ENCODE results near the gene ATP2B1. TPM values are rescaled to one million over a fixed set of nuclear protein-coding genes. Genes with fewer than 3 reads are reported as not detected.

ATP2B1 gene
- total and polyA plus RNA-seq, 2 donors (not counting 1 experiment from before 2014, with no cell fraction given) = 26.1 to 238 TPM

DNA sequence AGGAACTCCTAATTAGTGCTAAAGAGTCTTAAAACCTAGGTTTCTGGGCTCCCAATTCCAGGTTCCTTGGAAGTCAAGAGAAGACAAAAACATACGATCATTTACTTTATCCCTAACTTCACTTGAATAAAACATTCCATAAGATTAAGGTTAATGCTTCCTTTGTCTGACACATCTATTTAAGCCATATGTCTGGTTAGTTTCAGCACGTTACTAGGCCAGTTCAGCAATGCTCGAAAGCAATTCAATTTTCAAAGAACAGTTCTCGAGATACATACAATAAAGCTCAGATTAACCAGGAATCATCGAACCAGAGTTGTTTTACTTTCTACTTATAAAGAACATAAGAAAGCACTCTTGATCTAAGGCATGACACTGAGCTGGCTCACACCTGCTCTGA lies 114.8 kb downstream of the ATP2B1 start:
- no peak for TF ChIP-seq EZH2 (IDR thresholded peaks at IDR 0.05; ENCODE audit: borderline replicate concordance, insufficient read depth, low read depth, low read length, poor library complexity, severe bottlenecking)
- TF ChIP-seq, protein P1, sequence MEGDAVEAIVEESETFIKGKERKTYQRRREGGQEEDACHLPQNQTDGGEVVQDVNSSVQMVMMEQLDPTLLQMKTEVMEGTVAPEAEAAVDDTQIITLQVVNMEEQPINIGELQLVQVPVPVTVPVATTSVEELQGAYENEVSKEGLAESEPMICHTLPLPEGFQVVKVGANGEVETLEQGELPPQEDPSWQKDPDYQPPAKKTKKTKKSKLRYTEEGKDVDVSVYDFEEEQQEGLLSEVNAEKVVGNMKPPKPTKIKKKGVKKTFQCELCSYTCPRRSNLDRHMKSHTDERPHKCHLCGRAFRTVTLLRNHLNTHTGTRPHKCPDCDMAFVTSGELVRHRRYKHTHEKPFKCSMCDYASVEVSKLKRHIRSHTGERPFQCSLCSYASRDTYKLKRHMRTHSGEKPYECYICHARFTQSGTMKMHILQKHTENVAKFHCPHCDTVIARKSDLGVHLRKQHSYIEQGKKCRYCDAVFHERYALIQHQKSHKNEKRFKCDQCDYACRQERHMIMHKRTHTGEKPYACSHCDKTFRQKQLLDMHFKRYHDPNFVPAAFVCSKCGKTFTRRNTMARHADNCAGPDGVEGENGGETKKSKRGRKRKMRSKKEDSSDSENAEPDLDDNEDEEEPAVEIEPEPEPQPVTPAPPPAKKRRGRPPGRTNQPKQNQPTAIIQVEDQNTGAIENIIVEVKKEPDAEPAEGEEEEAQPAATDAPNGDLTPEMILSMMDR (IDR thresholded peaks at IDR 0.05) = no peak
- H3K9me3 ChIP-seq (ENCODE audit: control extremely low read depth in 1 of 3, control insufficient read depth in 2 of 3, insufficient read depth in 1 of 3, low read length in 2 of 3) = no peaks in the 10 kb centered on the region
- intact Hi-C loops (cut with micrococcal nuclease) = no loop called here
- no peak overlapping the region for H3K27ac ChIP-seq (ENCODE audit: low read length in 2 of 2)
- H2AFZ ChIP-seq (ENCODE audit: insufficient read depth, low read depth, low read length, poor library complexity, severe bottlenecking) = no peak overlapping the region
- no peaks in the 10 kb centered on the region for H3K4me1 ChIP-seq (ENCODE audit: control insufficient read depth in 2 of 2, insufficient read depth in 2 of 2, low read length in 2 of 2)
- DNase-seq (no peak), ATAC-seq (ENCODE audit: low read depth) (no peak)
- Mint-ChIP-seq H3K27me3 (no peaks in the 10 kb centered on the region), H3K4me1 (peaks cover 10% of the 10 kb centered on the region), H3K27ac (no peak overlapping the region), H3K9me3 (ENCODE audit: insufficient read depth) (no peaks in the 10 kb centered on the region), H3K4me3 (no peak overlapping the region)
- no peaks in the 10 kb centered on the region for H3K79me2 ChIP-seq (ENCODE audit: control insufficient read depth, insufficient read depth, low read length)
- H4K20me1 ChIP-seq (ENCODE audit: control insufficient read depth, insufficient read depth, low read length, poor library complexity, severe bottlenecking) = peaks cover 9% of the 10 kb centered on the region
- no peak overlapping the region for H3K4me3 ChIP-seq (ENCODE audit: control extremely low read depth in 1 of 5, extremely low read depth in 1 of 5, insufficient read depth in 1 of 5, low read depth in 2 of 5, low read length in 4 of 5)
- CTCF ChIA-PET = no interaction called here
- POLR2A ChIA-PET = no interaction called here
- H3K4me2 ChIP-seq (replicated peaks; ENCODE audit: low read depth, low read length, poor library complexity, severe bottlenecking) = no peak overlapping the region
- H3K27me3 ChIP-seq (replicated peaks in 1 of 4; ENCODE audit: control extremely low read depth in 1 of 4, control insufficient read depth in 3 of 4, insufficient read depth in 4 of 4, low read length in 3 of 4) = no peaks in the 10 kb centered on the region
- 100% methylated on average over 2 of the region's 5 CpGs for whole genome bisulfite sequencing (ENCODE audit: insufficient coverage)
- no peak overlapping the region for H3K9ac ChIP-seq (ENCODE audit: low read length)
- H3K36me3 ChIP-seq (replicated peaks in 1 of 2; ENCODE audit: control extremely low read depth in 1 of 2, control insufficient read depth in 1 of 2, extremely low read depth in 1 of 2, insufficient read depth in 2 of 2, low read length in 1 of 2) = peaks cover 18 to 59% of the 10 kb centered on the region in 2 experiments

DNA sequence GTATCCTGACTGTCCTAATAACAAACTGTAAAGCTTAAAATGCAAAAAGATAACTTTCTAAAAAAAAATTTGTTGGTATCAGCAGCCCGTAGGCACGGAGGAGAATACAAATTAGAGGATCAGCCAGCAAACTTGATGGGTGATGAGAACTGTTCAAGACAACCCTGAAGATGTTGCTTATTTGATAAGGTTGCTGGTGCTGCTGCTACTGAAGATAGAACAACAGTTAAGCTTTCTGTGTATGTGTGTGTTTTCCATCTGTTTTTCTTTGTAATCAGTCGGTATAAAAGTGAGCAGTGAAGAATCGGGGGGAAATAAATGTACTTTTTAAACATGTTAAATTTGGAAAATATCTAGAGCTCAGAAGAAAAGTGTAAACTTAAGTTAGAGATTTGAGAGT lies 115.4 kb downstream of the ATP2B1 start:
- Mint-ChIP-seq H3K9me3 (ENCODE audit: insufficient read depth) (no peaks in the 10 kb centered on the region), H3K27me3 (no peaks in the 10 kb centered on the region), H3K27ac (no peak overlapping the region), H3K4me1 (peaks cover 6% of the 10 kb centered on the region), H3K4me3 (no peak overlapping the region)
- Histone ChIP-seq H3K9ac (ENCODE audit: low read length) (no peak overlapping the region), H3K27ac (ENCODE audit: low read length in 2 of 2) (no peak overlapping the region), H4K20me1 (ENCODE audit: control insufficient read depth, insufficient read depth, low read length, poor library complexity, severe bottlenecking) (peaks cover 7% of the 10 kb centered on the region), H3K79me2 (ENCODE audit: control insufficient read depth, insufficient read depth, low read length) (no peaks in the 10 kb centered on the region), H3K4me3 (ENCODE audit: control extremely low read depth in 1 of 5, extremely low read depth in 1 of 5, insufficient read depth in 1 of 5, low read depth in 2 of 5, low read length in 4 of 5) (no peak overlapping the region), H3K4me1 (ENCODE audit: control insufficient read depth in 2 of 2, insufficient read depth in 2 of 2, low read length in 2 of 2) (no peaks in the 10 kb centered on the region), H3K27me3 (replicated peaks in 1 of 4; ENCODE audit: control extremely low read depth in 1 of 4, control insufficient read depth in 3 of 4, insufficient read depth in 4 of 4, low read length in 3 of 4) (no peaks in the 10 kb centered on the region), H3K36me3 (replicated peaks in 1 of 2; ENCODE audit: control extremely low read depth in 1 of 2, control insufficient read depth in 1 of 2, extremely low read depth in 1 of 2, insufficient read depth in 2 of 2, low read length in 1 of 2) (peaks cover 20 to 53% of the 10 kb centered on the region in 2 experiments), H3K4me2 (replicated peaks; ENCODE audit: low read depth, low read length, poor library complexity, severe bottlenecking) (no peak overlapping the region), H3K9me3 (ENCODE audit: control extremely low read depth in 1 of 3, control insufficient read depth in 2 of 3, insufficient read depth in 1 of 3, low read length in 2 of 3) (no peaks in the 10 kb centered on the region), H2AFZ (ENCODE audit: insufficient read depth, low read depth, low read length, poor library complexity, severe bottlenecking) (no peak overlapping the region)
- DNase-seq (no peak), ATAC-seq (ENCODE audit: low read depth) (no peak)
- ChIA-PET POLR2A (no interaction called here), CTCF (no interaction called here)
- WGBS (ENCODE audit: insufficient coverage) = 100% methylated on average over 3 of the region's 4 CpGs
- intact Hi-C loops (cut with micrococcal nuclease) = no loop called here
- TF ChIP-seq, protein P1 (IDR thresholded peaks at IDR 0.05) = no peak
- TF ChIP-seq EZH2 (IDR thresholded peaks at IDR 0.05; ENCODE audit: borderline replicate concordance, insufficient read depth, low read depth, low read length, poor library complexity, severe bottlenecking) = no peak
